WTC11 (cell line): Measurements from ENCODE around the gene ACBD6. TPM values are rescaled to one million over a fixed set of nuclear protein-coding genes. Genes with fewer than 3 reads are reported as not detected.

Experiments used
- ATAC-seq: fragments of 200-7000 bp; cut with Tn5 transposase; 2 replicates; pipeline ENCODE4 v1.10.0; 2021; ENCODE audit warnings: mild to moderate bottlenecking, moderate library complexity
- CTCF ChIA-PET: fragments of 300-600 bp; sonication (Branson Sonifier 250); formaldehyde crosslinking; loops from one replicate; lab custom pipeline; 2021; ENCODE audit warnings: antibody characterized with exemption; lab: Charles Lee
- POLR2A ChIA-PET: fragments of 350-600 bp; sonication (Branson Sonifier 250); formaldehyde crosslinking; loops from one replicate; lab custom pipeline; 2021; ENCODE audit warnings: antibody characterized with exemption; lab: Charles Lee
- DNase-seq: peaks from one replicate; pipeline ENCODE4 v3.0.0; 2021; ENCODE audit warnings: low spot score
- H3K27ac Mint-ChIP-seq: 2 replicates; pipeline ENCODE4 v1.8.0; 2021; ENCODE audit warnings: mixed read lengths
- H3K27me3 Mint-ChIP-seq: 2 replicates; pipeline ENCODE4 v1.8.0; 2021; ENCODE audit warnings: low read depth, mild to moderate bottlenecking, moderate library complexity, mixed read lengths
- H3K36me3 Mint-ChIP-seq: 2 replicates; pipeline ENCODE4 v1.8.0; 2021; ENCODE audit warnings: mixed read lengths
- H3K4me1 Mint-ChIP-seq: 2 replicates; pipeline ENCODE4 v1.8.0; 2022; ENCODE audit warnings: mixed read lengths
- H3K4me3 Mint-ChIP-seq: 2 replicates; pipeline ENCODE4 v1.8.0; 2021; ENCODE audit warnings: mild to moderate bottlenecking, moderate library complexity, mixed read lengths
- H3K9me3 Mint-ChIP-seq: 2 replicates; pipeline ENCODE4 v1.8.0; 2021; ENCODE audit warnings: mixed read lengths
- AR ChIP-seq: fragments of 250-450 bp; sonication (Bioruptor Pico); IDR thresholded peaks from 2 replicates; pipeline ENCODE4 v1.9.0; 2021; ENCODE audit warnings: mild to moderate bottlenecking
- CDX4 ChIP-seq: fragments of 250-450 bp; sonication (Bioruptor Pico); IDR thresholded peaks from 2 replicates; pipeline ENCODE4 v1.9.0; 2021; ENCODE audit warnings: moderate library complexity, mild to moderate bottlenecking, inconsistent platforms, borderline replicate concordance
- CTCF ChIP-seq: fragments of 200-600 bp; IDR thresholded peaks from 2 replicates; pipeline ENCODE4 v1.8.0; 2022; ENCODE audit warnings: antibody characterized with exemption
- E2F5 ChIP-seq: sonication (generic); formaldehyde crosslinking; IDR thresholded peaks from 2 replicates; pipeline ENCODE4 v1.8.1; 2022; ENCODE audit warnings: mild to moderate bottlenecking, moderate library complexity, missing genetic modification reagents
- ELF4 ChIP-seq: sonication (generic); formaldehyde crosslinking; IDR thresholded peaks from 2 replicates; pipeline ENCODE4 v1.8.1; 2022; ENCODE audit warnings: low read depth, mild to moderate bottlenecking, moderate library complexity, missing genetic modification reagents
- EMX1 ChIP-seq: fragments of 250-450 bp; sonication (Bioruptor Pico); IDR thresholded peaks from 2 replicates; pipeline ENCODE4 v1.8.0; 2021; ENCODE audit warnings: mild to moderate bottlenecking
- FOXJ3 ChIP-seq: sonication (generic); formaldehyde crosslinking; IDR thresholded peaks from 2 replicates; pipeline ENCODE4 v1.9.0; 2021; ENCODE audit warnings: missing genetic modification reagents, mild to moderate bottlenecking, borderline replicate concordance
- GABPB1 ChIP-seq: sonication (generic); formaldehyde crosslinking; IDR thresholded peaks from 2 replicates; pipeline ENCODE4 v1.8.1; 2023; ENCODE audit warnings: mild to moderate bottlenecking, missing genetic modification reagents
- GRHL2 ChIP-seq: fragments of 250-450 bp; sonication (Bioruptor Pico); IDR thresholded peaks from 2 replicates; pipeline ENCODE4 v1.8.0; 2022; ENCODE audit warnings: mild to moderate bottlenecking, moderate library complexity; ENCODE audit not compliant: insufficient replicate concordance, severe bottlenecking
- GTF2I ChIP-seq: fragments of 250-450 bp; sonication (Bioruptor Pico); conservative IDR thresholded peaks from 2 replicates; pipeline ENCODE4 v1.4.0; 2021; ENCODE audit warnings: mild to moderate bottlenecking
- KAT7 ChIP-seq: sonication (generic); formaldehyde crosslinking; IDR thresholded peaks from 2 replicates; pipeline ENCODE4 v1.8.1; 2023; ENCODE audit warnings: missing genetic modification reagents, mild to moderate bottlenecking, borderline replicate concordance
- MAX ChIP-seq: sonication (generic); formaldehyde crosslinking; IDR thresholded peaks from 2 replicates; pipeline ENCODE4 v1.8.0; 2022; ENCODE audit warnings: mild to moderate bottlenecking, missing genetic modification reagents
- NR1H2 ChIP-seq: sonication (generic); formaldehyde crosslinking; IDR thresholded peaks from 2 replicates; pipeline ENCODE4 v1.9.0; 2021; ENCODE audit warnings: mild to moderate bottlenecking, moderate library complexity, missing genetic modification reagents
- PRDM15 ChIP-seq: sonication (generic); formaldehyde crosslinking; IDR thresholded peaks from 2 replicates; pipeline ENCODE4 v1.8.0; 2022; ENCODE audit warnings: missing genetic modification reagents
- PRRX2 ChIP-seq: fragments of 250-450 bp; sonication (Bioruptor Pico); IDR thresholded peaks from 2 replicates; pipeline ENCODE4 v1.8.0; 2021; ENCODE audit warnings: mild to moderate bottlenecking
- USF2 ChIP-seq: sonication (generic); formaldehyde crosslinking; IDR thresholded peaks from 2 replicates; pipeline ENCODE4 v1.8.1; 2023; ENCODE audit warnings: mild to moderate bottlenecking, missing genetic modification reagents, moderate library complexity
- ZNF425 ChIP-seq: fragments of 250-450 bp; sonication (Bioruptor Pico); conservative IDR thresholded peaks from 2 replicates; pipeline ENCODE4 v1.9.0; 2021; ENCODE audit warnings: mild to moderate bottlenecking
- total RNA-seq: library from RNA; stranded (reverse); gene quantifications from 3 replicates; pipeline ENCODE4 v1.2.3, GENCODE V29; 2021

Gene ACBD6
- total RNA-seq, 1 experiment from 2014 or later: 53.5 TPM

- TF ChIP-seq PRDM15 (CRISPR knock-in tag) (no peak), GRHL2 (no peak), CTCF (no peak), FOXJ3 (no peak), NR1H2 (CRISPR knock-in tag) (no peak), GABPB1 (CRISPR knock-in tag) (no peak), E2F5 (CRISPR knock-in tag) (no peak)
These were observed 240.7 kb downstream of the ACBD6 start (continued) for GRCh38 chr1:180261524-180262155.

GRCh38 chr1:180261030-180261429 lies 241.3 kb downstream of the ACBD6 start:
- Mint-ChIP-seq H3K4me1 (peaks cover 28% of the 10 kb centered on the region), H3K36me3 (peaks cover 4% of the 10 kb centered on the region; the same call in 1 of the 2 replicates), H3K9me3 (no peaks in the 10 kb centered on the region), H3K4me3 (no peak overlapping the region), H3K27me3 (no peaks in the 10 kb centered on the region; the same call in 1 of the 2 replicates), H3K27ac (no peak overlapping the region)
- CTCF ChIA-PET: interaction anchor here (0.8 to 2.7 kb wide), 5 partner anchors 8 to 82 kb away, joined by 3 to 16 read pairs (median 10); no protein-coding TSS in a partner anchor
- DNase-seq (no peak), ATAC-seq (no peak)
- TF ChIP-seq ELF4 (no peak), PRRX2 (no peak), KAT7 (CRISPR knock-in tag) (no peak), CDX4 (CRISPR knock-in tag) (no peak), GTF2I (CRISPR knock-in tag) (no peak), EMX1 (CRISPR knock-in tag) (no peak), MAX (CRISPR knock-in tag) (no peak), AR (no peak), USF2 (CRISPR knock-in tag) (no peak), ZNF425 (CRISPR knock-in tag) (no peak)
- POLR2A ChIA-PET: no interaction called here
